Ramos (cell line): ENCODE data around the gene HPS4.
"Not testable (repeated sequence)": the region's sequence is repeated elsewhere in the genome, so short reads cannot be mapped to it uniquely, and the experiment has no call there.

ENCODE experiments used
- in situ Hi-C: fragments of 300-500 bp; cut with MboI; formaldehyde crosslinking; loops from one replicate; pipeline ENCODE4 v1.14.3; 2022; ENCODE audit warnings: low sequenced_read_pairs; ENCODE audit not compliant: unreplicated experiment

The HPS4 gene

GRCh38 chr22:26483439-26484359 is at the start of gene HPS4, which contains the start of gene SRRD:
Gene HPS4, minus strand, starts transcription at chr22:26483783. Its CDS starts 2,021 bp downstream, at chr22:26481762.
Gene SRRD, plus strand, starts transcription at chr22:26483877. Its CDS starts 14 bp downstream, at chr22:26483891.
- in situ Hi-C loops = no loop called here

- in situ Hi-C loops = no loop called here
Observed at GRCh38 chr22:26529345-26529744, 45.8 kb upstream of the HPS4 start.

GRCh38 chr22:26528518-26528917 is 44.9 kb upstream of the HPS4 start:
- in situ Hi-C loops = not testable (repeated sequence)

GRCh38 chr22:26527574-26528465 is 44.2 kb upstream of the HPS4 start:
- in situ Hi-C loops = no loop called here

GRCh38 chr22:26527167-26527566 is 43.6 kb upstream of the HPS4 start:
- in situ Hi-C loops = no loop called here

GRCh38 chr22:26525946-26526564 is 42.5 kb upstream of the HPS4 start:
- in situ Hi-C loops = no loop called here

GRCh38 chr22:26524870-26525269 is 41.3 kb upstream of the HPS4 start:
- in situ Hi-C loops = no loop called here

- in situ Hi-C loops = no loop called here
Observed at GRCh38 chr22:26522592-26522991, 39.0 kb upstream of the HPS4 start.

GRCh38 chr22:26522012-26522411 is 38.4 kb upstream of the HPS4 start:
- in situ Hi-C loops = no loop called here

- in situ Hi-C loops = no loop called here
Observed at GRCh38 chr22:26517429-26517828, 33.8 kb upstream of the HPS4 start.

- in situ Hi-C loops = no loop called here
Observed at GRCh38 chr22:26516503-26516902, 32.9 kb upstream of the HPS4 start.

GRCh38 chr22:26515931-26516330 is 32.3 kb upstream of the HPS4 start:
- in situ Hi-C loops = no loop called here

- in situ Hi-C loops = no loop called here
Observed at GRCh38 chr22:26514419-26515161, 31.0 kb upstream of the HPS4 start.

- in situ Hi-C loops = no loop called here
Observed at GRCh38 chr22:26513838-26514237, 30.3 kb upstream of the HPS4 start.

GRCh38 chr22:26512149-26512793 is 28.7 kb upstream of the HPS4 start, which contains the start of gene TFIP11:
Gene TFIP11, minus strand, starts transcription at chr22:26512473. Its CDS starts 2,201 bp downstream, at chr22:26510272.
- in situ Hi-C loops = no loop called here

GRCh38 chr22:26508148-26508547 is 24.6 kb upstream of the HPS4 start:
- in situ Hi-C loops = no loop called here

GRCh38 chr22:26503758-26504157 is 20.2 kb upstream of the HPS4 start:
- in situ Hi-C loops = no loop called here

GRCh38 chr22:26502688-26503561 is 19.3 kb upstream of the HPS4 start:
- in situ Hi-C loops = no loop called here
